Loucy (cell line): Measurements from ENCODE around the gene STXBP6.
"Not testable (repeated sequence)": the region's sequence is repeated elsewhere in the genome, so short reads cannot be mapped to it uniquely, and the experiment has no call there.

Experiments
- H2AFZ ChIP-seq: fragments of 200-600 bp; sonication (generic); 2 replicates; pipeline ENCODE4 v1.6.0; 2016; ENCODE audit warnings: antibody characterized with exemption, mild to moderate bottlenecking, low read length, moderate library complexity
- H3F3A ChIP-seq: fragments of 200-600 bp; 2 replicates; pipeline ENCODE4 v1.6.0; 2016; ENCODE audit warnings: antibody characterized with exemption, low read depth, mild to moderate bottlenecking
- H3K27me3 ChIP-seq: fragments of 200-600 bp; sonication (generic); 2 replicates; pipeline ENCODE4 v1.6.1; 2014; ENCODE audit warnings: low read length, mild to moderate bottlenecking; ENCODE audit not compliant: insufficient read depth, poor library complexity, severe bottlenecking
- H3K36me3 ChIP-seq: fragments of 200-600 bp; sonication (generic); 2 replicates; pipeline ENCODE4 v1.6.1; 2016; ENCODE audit warnings: low read length; ENCODE audit not compliant: insufficient read depth
- H3K4me1 ChIP-seq: fragments of 200-600 bp; sonication (generic); 2 replicates; pipeline ENCODE4 v1.5.1; 2014; ENCODE audit warnings: low read length, mild to moderate bottlenecking; ENCODE audit not compliant: insufficient read depth, poor library complexity, severe bottlenecking
- H3K4me2 ChIP-seq: fragments of 200-600 bp; sonication (generic); 2 replicates; pipeline ENCODE4 v1.6.0; 2014; ENCODE audit warnings: antibody characterized with exemption, low read length, low read depth, mild to moderate bottlenecking; ENCODE audit not compliant: poor library complexity, severe bottlenecking
- H3K4me3 ChIP-seq: fragments of 200-600 bp; sonication (generic); 2 replicates; pipeline ENCODE4 v1.5.1; 2014; ENCODE audit warnings: low read length, mild to moderate bottlenecking, mixed read lengths; ENCODE audit not compliant: poor library complexity, severe bottlenecking
- H3K79me2 ChIP-seq: fragments of 200-600 bp; sonication (generic); 2 replicates; pipeline ENCODE4 v1.6.1; 2014; ENCODE audit warnings: low read length; ENCODE audit not compliant: insufficient read depth
- H3K9ac ChIP-seq: fragments of 200-600 bp; sonication (generic); 2 replicates; pipeline ENCODE4 v1.6.0; 2014; ENCODE audit warnings: mild to moderate bottlenecking, low read depth, low read length, moderate library complexity; ENCODE audit not compliant: poor library complexity, severe bottlenecking
- H3K9me2 ChIP-seq: fragments of 200-600 bp; sonication (generic); replicated peaks from 2 replicates; pipeline ENCODE4 v1.6.1; 2016; ENCODE audit warnings: low read depth, low read length, mixed read lengths
- H3K9me3 ChIP-seq: fragments of 200-600 bp; sonication (generic); 2 replicates; pipeline ENCODE4 v1.6.1; 2014; ENCODE audit warnings: mild to moderate bottlenecking, antibody characterized with exemption, low read length, low read depth; ENCODE audit not compliant: insufficient read depth
- H4K20me1 ChIP-seq: fragments of 200-600 bp; sonication (generic); 2 replicates; pipeline ENCODE4 v1.6.0; 2014; ENCODE audit warnings: antibody characterized with exemption, low read length, mild to moderate bottlenecking; ENCODE audit not compliant: insufficient read depth, poor library complexity, severe bottlenecking
- CTCF ChIP-seq: fragments of 200-600 bp; sonication (generic); conservative IDR thresholded peaks from 2 replicates; pipeline ENCODE4 v1.5.1; 2014; ENCODE audit warnings: mild to moderate bottlenecking, antibody characterized with exemption, low read length
- EZH2phosphoT487 ChIP-seq: fragments of 200-600 bp; IDR thresholded peaks from 2 replicates; pipeline ENCODE4 v1.6.1; 2018; ENCODE audit warnings: antibody characterized with exemption, mild to moderate bottlenecking, moderate library complexity, borderline replicate concordance

Gene STXBP6

GRCh38 chr14:24774187-24774915 lies 275.6 kb downstream of the STXBP6 start:
- no peaks in the 10 kb centered on the region for H3F3A ChIP-seq
- no peak overlapping the region; the same call in 1 of the 2 replicates for H2AFZ ChIP-seq
- peaks cover 21% of the 10 kb centered on the region for H3K4me1 ChIP-seq
- H3K9ac ChIP-seq = peak overlapping the region; percentile 54
- no peaks in the 10 kb centered on the region for H3K36me3 ChIP-seq
- peak overlapping the region; percentile 31 for H3K4me3 ChIP-seq
- no peaks in the 10 kb centered on the region; the same call in 1 of the 2 replicates for H3K9me3 ChIP-seq
- H3K9me2 ChIP-seq = no peaks in the 10 kb centered on the region
- no peaks in the 10 kb centered on the region for H3K27me3 ChIP-seq
- no peaks in the 10 kb centered on the region for H4K20me1 ChIP-seq
- no peaks in the 10 kb centered on the region for H3K79me2 ChIP-seq
- TF ChIP-seq EZH2phosphoT487 = no peak
- TF ChIP-seq CTCF = no peak
- H3K4me2 ChIP-seq = peak overlapping the region; percentile 50

GRCh38 chr14:24773564-24773963 lies 276.4 kb downstream of the STXBP6 start:
- not testable (repeated sequence) for H3K9ac ChIP-seq, H3K9me3 ChIP-seq, H3K9me2 ChIP-seq, H3K36me3 ChIP-seq, H3K4me2 ChIP-seq, H2AFZ ChIP-seq, H3K79me2 ChIP-seq, H3K4me3 ChIP-seq, H3K27me3 ChIP-seq, H4K20me1 ChIP-seq, H3F3A ChIP-seq
- peaks cover 21% of the 10 kb centered on the region for H3K4me1 ChIP-seq

- Histone ChIP-seq H3K4me2 (no peak overlapping the region), H3K36me3 (no peaks in the 10 kb centered on the region), H3K27me3 (no peaks in the 10 kb centered on the region), H2AFZ (no peak overlapping the region), H3K4me1 (peaks cover 5% of the 10 kb centered on the region), H3K79me2 (no peaks in the 10 kb centered on the region), H3K9me3 (peaks cover 12% of the 10 kb centered on the region; the same call in 1 of the 2 replicates), H4K20me1 (no peaks in the 10 kb centered on the region), H3F3A (0 out of 2 replicates have a peak, but pooled peaks cover 2% of the 10 kb centered on the region), H3K9ac (no peak overlapping the region), H3K9me2 (no peaks in the 10 kb centered on the region), H3K4me3 (no peak overlapping the region)
- TF ChIP-seq CTCF = no peak
- no peak for TF ChIP-seq EZH2phosphoT487
These were observed 283.5 kb downstream of the STXBP6 start for GRCh38 chr14:24766434-24766833.

- H3K9me2 ChIP-seq = no peaks in the 10 kb centered on the region
- no peaks in the 10 kb centered on the region for H4K20me1 ChIP-seq
- H3F3A ChIP-seq = 0 out of 2 replicates have a peak, but pooled peaks cover 2% of the 10 kb centered on the region
- no peaks in the 10 kb centered on the region for H3K36me3 ChIP-seq
- H3K9ac ChIP-seq = no peak overlapping the region
- H3K27me3 ChIP-seq = no peaks in the 10 kb centered on the region
- H3K4me3 ChIP-seq = no peak overlapping the region
- no peaks in the 10 kb centered on the region for H3K79me2 ChIP-seq
- H3K9me3 ChIP-seq = 0 out of 2 replicates have a peak, but pooled peaks cover 11% of the 10 kb centered on the region
- H3K4me1 ChIP-seq = peaks cover 18% of the 10 kb centered on the region
- H2AFZ ChIP-seq = no peak overlapping the region
- H3K4me2 ChIP-seq = no peak overlapping the region
- 0 out of 2 replicates have a peak, but pooled peaks have one; percentile 9 for TF ChIP-seq CTCF
- TF ChIP-seq EZH2phosphoT487 = no peak
These were observed 288.8 kb downstream of the STXBP6 start for GRCh38 chr14:24761141-24761540.
